Heart right ventricle (tissue), 16 donors: ENCODE results near the gene SYK. TPM values are rescaled to one million over a fixed set of nuclear protein-coding genes. Genes with fewer than 3 reads are reported as not detected.

Experiments used
- ATAC-seq, 8 donors: fragments of 200-7000 bp; cut with Tn5 transposase; one replicate each; pipeline ENCODE4 v1.9.1; 2020; ENCODE audit warnings: mild to moderate bottlenecking in 8 of 8, moderate library complexity in 8 of 8, moderate number of reproducible peaks in 1 of 8
- DNase-seq, 2 donors: peaks; one replicate each; pipeline ENCODE4 v3.0.0-alpha.2; 2020
- H3K27ac ChIP-seq, 10 donors: fragments of 200-600 bp; sonication (generic) in 2 of 10; one replicate each; pipeline versions ENCODE4 v1.5.0 to v1.8.0; 2020 to 2022; ENCODE audit warnings: mild to moderate bottlenecking in 3 of 10
- H3K27me3 ChIP-seq, 7 donors: fragments of 200-600 bp; one replicate each; pipeline ENCODE4 v1.8.0; 2021 to 2022; ENCODE audit warnings: mild to moderate bottlenecking in 2 of 7
- H3K36me3 ChIP-seq, 9 donors: fragments of 200-600 bp; sonication (generic) in 1 of 9; one replicate each; pipeline versions ENCODE4 v1.5.0 to v1.8.0; 2020 to 2022; ENCODE audit warnings: mild to moderate bottlenecking in 2 of 9
- H3K4me1 ChIP-seq, 9 donors: fragments of 200-600 bp; sonication (generic) in 1 of 9; one replicate each; pipeline versions ENCODE4 v1.5.0 to v1.8.0; 2020 to 2022; ENCODE audit warnings: mild to moderate bottlenecking in 4 of 9
- H3K4me3 ChIP-seq, 10 donors: fragments of 200-600 bp; sonication (generic) in 2 of 10; one replicate each; pipeline versions ENCODE4 v1.5.0 to v1.8.0; 2020 to 2022; ENCODE audit warnings: mild to moderate bottlenecking in 7 of 10, moderate library complexity in 2 of 10
- H3K9me3 ChIP-seq, 11 donors: fragments of 200-600 bp in 10 of 11; sonication (generic) in 2 of 11; one replicate each; pipeline versions ENCODE4 v1.5.0 to v1.8.0; 2013 to 2022; ENCODE audit warnings: mild to moderate bottlenecking in 2 of 11, control low read depth in 1 of 11, moderate library complexity in 1 of 11
- WGBS, 2 donors: extraction: QIAGEN DNeasy Blood & Tissue Kit; methylation state at CpG; one replicate each; pipeline ENCODE4 v1.1.7; 2013; ENCODE audit warnings: inconsistent platforms in 1 of 2; 5-methylcytosine and 5-hydroxymethylcytosine counted together
- intact Hi-C, 10 donors: fragments of 100-400 bp; cut with DNase I; formaldehyde crosslinking; loops; one replicate each; pipeline versions ENCODE4 v1.11.1 to v1.14.2; 2022
- polyA plus RNA-seq, 2 donors: library from polyadenylated mRNA; stranded (reverse); fragments of 200-250 nt; gene quantifications; one replicate each; pipeline ENCODE4 v1.2.3, GENCODE V29; 2013
- total RNA-seq, 10 donors: library from RNA; stranded (reverse); fragmentation: NEBNext Ultra II Directional in 3 of 10; extraction: Animal tissue kit (Norgen Biotek cat#: 25700) in 3 of 10; gene quantifications; one replicate each; pipeline versions ENCODE4 v1.2.1 to v1.2.4, GENCODE V29; 2021 to 2023
- TF ChIP-seq, protein P1 (sequence below), 9 donors: fragments of 200-600 bp; sonication (generic) in 2 of 9; IDR thresholded peaks; one replicate each; pipeline versions ENCODE4 v1.5.0 to v1.8.0; 2021 to 2022; ENCODE audit warnings: antibody characterized with exemption in 9 of 9, mild to moderate bottlenecking in 5 of 9, moderate library complexity in 1 of 9
- donor health status: Arrhythmogenic right ventricular cardiomyopathy.
- donor health status: ischemic (EF 13 %, LVEDD 7.1; RV severe dilation, severe dysfunction).
- donor health status: healthy with polysubstance abuse.
- donor health status: DM: no; HTN: yes; CAD: no.
- donor health status: DM: no; HTN: no; CAD: no.
- donor health status: ischemic (EF 25% LVEDD 6.9; RV normal size, moderate dysfunction).
- donor health status: ischemic (EF 25% LVEDD 5.7; RV mildly dilated, moderate dysfunction).
- donor health status: healthy.
- donor health status: DM: yes; HTN: yes; CAD: no.
- donor health status: Ischemic cardiomyopathy.
- donor health status: ischemic (EF 35%, LVEDD 5.7; RV mildly dilated, moderate dysfunction).
- donor health status: nonischemic (EF 11% LVEDD 7.7; RV severe dilation, severe dysfunction).
- donor health status: DM: yes; HTN: yes; CAD: no.
- donor health status: PGD.
- donor health status: ischemic (EF 29% LVEDD 5.4; RV normal size, mild dysfunction).
- donor health status: nonischemic (EF 23%, LVEDD 6.1; RV moderate dilation, normal function).

The SYK gene
- total and polyA plus RNA-seq, 12 donors: 0.96 to 26.1 (median 2.3) TPM

DNA sequence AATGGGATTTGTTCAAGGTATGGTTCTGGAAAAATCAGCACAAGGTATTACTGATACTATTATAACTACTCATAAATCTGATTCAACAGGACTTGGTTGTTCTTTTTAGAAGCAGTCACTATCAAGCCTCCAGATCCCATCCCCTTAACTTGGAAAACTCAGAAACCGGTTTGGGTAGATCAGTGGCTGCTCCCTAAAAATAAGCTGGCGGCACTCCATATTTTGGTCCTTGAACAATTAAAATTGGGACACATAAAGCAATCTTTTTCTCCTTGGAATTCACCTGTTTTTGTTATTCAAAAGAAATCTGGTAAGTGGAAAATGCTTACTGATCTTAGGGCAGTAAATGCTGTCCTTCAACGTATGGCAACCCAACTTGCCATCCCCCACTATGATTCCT lies 104.2 kb downstream of the SYK start:
- Histone ChIP-seq H3K27me3 (no peaks in the 10 kb centered on the region), H3K36me3 (no peaks in the 10 kb centered on the region), H3K27ac (no peak overlapping the region), H3K9me3 (no peaks in the 10 kb centered on the region), H3K4me1 (peaks cover 0 to 2% (median 0%) of the 10 kb centered on the region in 9 donors), H3K4me3 (no peak overlapping the region)
- TF ChIP-seq, protein P1, sequence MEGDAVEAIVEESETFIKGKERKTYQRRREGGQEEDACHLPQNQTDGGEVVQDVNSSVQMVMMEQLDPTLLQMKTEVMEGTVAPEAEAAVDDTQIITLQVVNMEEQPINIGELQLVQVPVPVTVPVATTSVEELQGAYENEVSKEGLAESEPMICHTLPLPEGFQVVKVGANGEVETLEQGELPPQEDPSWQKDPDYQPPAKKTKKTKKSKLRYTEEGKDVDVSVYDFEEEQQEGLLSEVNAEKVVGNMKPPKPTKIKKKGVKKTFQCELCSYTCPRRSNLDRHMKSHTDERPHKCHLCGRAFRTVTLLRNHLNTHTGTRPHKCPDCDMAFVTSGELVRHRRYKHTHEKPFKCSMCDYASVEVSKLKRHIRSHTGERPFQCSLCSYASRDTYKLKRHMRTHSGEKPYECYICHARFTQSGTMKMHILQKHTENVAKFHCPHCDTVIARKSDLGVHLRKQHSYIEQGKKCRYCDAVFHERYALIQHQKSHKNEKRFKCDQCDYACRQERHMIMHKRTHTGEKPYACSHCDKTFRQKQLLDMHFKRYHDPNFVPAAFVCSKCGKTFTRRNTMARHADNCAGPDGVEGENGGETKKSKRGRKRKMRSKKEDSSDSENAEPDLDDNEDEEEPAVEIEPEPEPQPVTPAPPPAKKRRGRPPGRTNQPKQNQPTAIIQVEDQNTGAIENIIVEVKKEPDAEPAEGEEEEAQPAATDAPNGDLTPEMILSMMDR (IDR thresholded peaks at IDR 0.05): no peak
- WGBS, 2 donors: 88 to 90% methylated on average over 3 of the region's 3 CpGs
- DNase-seq: no peak
- intact Hi-C loops: loop anchor here in 1 of 10 donors (10.0 kb wide), 1 partner anchor 61 kb away; no protein-coding TSS in a partner anchor
- ATAC-seq: no peak

DNA sequence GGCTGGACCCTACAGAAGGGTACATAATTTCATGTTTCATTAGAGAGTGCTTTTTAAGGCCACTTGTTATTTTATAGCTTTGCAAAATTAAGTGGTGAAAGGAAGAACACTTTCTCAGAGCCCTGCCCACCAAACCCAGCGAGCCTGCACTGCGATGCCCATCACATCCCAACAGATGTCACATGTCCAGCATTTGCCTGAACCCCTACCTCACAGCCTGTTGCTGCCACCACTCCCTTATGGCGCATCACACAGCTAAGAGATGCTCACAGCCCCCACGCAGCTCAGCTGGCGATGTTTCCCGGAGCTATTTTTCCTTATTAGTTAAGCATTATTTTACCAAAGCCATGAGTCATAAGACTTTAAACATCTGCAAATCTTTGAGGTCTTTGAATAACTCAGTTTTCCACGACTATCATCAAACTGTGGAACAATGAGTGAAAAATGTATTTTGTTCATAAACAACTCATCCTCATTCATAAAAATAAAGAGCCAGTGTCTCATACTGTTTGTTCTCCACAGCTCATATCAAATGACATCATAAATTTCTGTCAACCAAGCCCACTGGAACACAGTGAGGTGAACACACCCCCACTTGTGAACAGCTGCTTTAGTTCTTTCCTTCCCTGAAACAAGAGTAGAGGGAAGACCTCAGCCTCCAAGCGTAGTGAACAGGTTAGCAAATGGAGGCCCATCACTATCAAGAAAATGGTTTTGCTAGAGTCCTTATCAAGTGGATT lies 104.9 kb downstream of the SYK start:
- TF ChIP-seq, protein P1 (IDR thresholded peaks at IDR 0.05): no peak

DNA sequence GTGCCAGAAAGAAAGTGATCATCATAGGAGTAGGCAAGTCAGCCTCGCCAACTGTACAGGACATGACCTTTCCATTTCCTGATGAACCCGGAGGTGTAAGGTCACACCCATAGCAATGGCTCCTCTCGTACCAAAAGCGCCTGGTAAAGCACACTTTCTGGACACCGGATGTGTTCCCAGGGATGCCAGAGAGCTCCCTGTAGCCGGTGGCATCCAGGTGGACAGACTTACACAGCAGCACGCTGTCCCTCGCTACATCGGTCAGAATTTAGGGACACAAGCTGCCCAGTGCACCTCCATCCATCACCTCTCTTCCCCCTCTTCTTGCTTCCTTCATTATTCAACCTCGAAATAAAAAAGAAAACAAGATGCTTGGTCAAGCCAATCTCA lies 105.4 kb downstream of the SYK start:
- WGBS, 2 donors: 85 to 86% methylated on average over 10 of the region's 10 CpGs
- Histone ChIP-seq H3K4me3 (no peak overlapping the region), H3K27me3 (no peaks in the 10 kb centered on the region), H3K27ac (no peak overlapping the region), H3K9me3 (no peaks in the 10 kb centered on the region), H3K36me3 (no peaks in the 10 kb centered on the region), H3K4me1 (no peaks in the 10 kb centered on the region)
- DNase-seq: no peak
- intact Hi-C loops: loop anchor here in 1 of 10 donors (10.0 kb wide), 1 partner anchor 62 kb away; no protein-coding TSS in a partner anchor
- TF ChIP-seq, protein P1 (IDR thresholded peaks at IDR 0.05): no peak
- ATAC-seq: no peak

More for the DNA sequence above, 104.9 kb downstream of the SYK start:
- H3K4me1 ChIP-seq: no peaks in the 10 kb centered on the region
- intact Hi-C loops: loop anchor here in 1 of 10 donors (10.0 kb wide), 1 partner anchor 62 kb away; no protein-coding TSS in a partner anchor
- ATAC-seq (no peak), DNase-seq (no peak)
- H3K27me3 ChIP-seq: no peaks in the 10 kb centered on the region
- no peak overlapping the region for H3K27ac ChIP-seq
- H3K9me3 ChIP-seq: no peaks in the 10 kb centered on the region
- H3K36me3 ChIP-seq: no peaks in the 10 kb centered on the region
- H3K4me3 ChIP-seq: no peak overlapping the region
- WGBS, 2 donors: 82 to 86% methylated on average over 8 of the region's 8 CpGs

GRCh38 chr9:90907790-90908189 lies 106.2 kb downstream of the SYK start:
- DNase-seq: no peak
- no peaks in the 10 kb centered on the region for H3K4me1 ChIP-seq
- ATAC-seq: no peak
- WGBS, 2 donors: 87% methylated on average over 4 of the region's 4 CpGs
- H3K4me3 ChIP-seq: no peak overlapping the region
- H3K27me3 ChIP-seq: no peaks in the 10 kb centered on the region
- intact Hi-C loops: loop anchor here in 1 of 10 donors (10.0 kb wide), 1 partner anchor 63 kb away; no protein-coding TSS in a partner anchor
- H3K9me3 ChIP-seq: no peaks in the 10 kb centered on the region
- no peaks in the 10 kb centered on the region for H3K36me3 ChIP-seq
- TF ChIP-seq, protein P1 (IDR thresholded peaks at IDR 0.05): no peak
- H3K27ac ChIP-seq: no peak overlapping the region
